Lung (tissue), 12 donors: Measurements from ENCODE around the gene FLRT1. TPM values are rescaled to one million over a fixed set of nuclear protein-coding genes. Genes with fewer than 3 reads are reported as not detected.

ENCODE experiments used
- ATAC-seq: fragments of 200-7000 bp; cut with Tn5 transposase; one replicate; pipeline ENCODE4 v1.9.1; 2020; ENCODE audit warnings: moderate number of reproducible peaks; ENCODE audit not compliant: insufficient read depth, low FRiP score
- DNase-seq, 3 donors: peaks; one replicate each; pipeline ENCODE4 v3.0.0-alpha.2; 2013 to 2017
- H3K27ac ChIP-seq, 2 donors: one replicate each; pipeline ENCODE4 v1.5.1; 2013; ENCODE audit warnings: mild to moderate bottlenecking in 2 of 2, moderate library complexity in 2 of 2, control low read depth in 1 of 2, inconsistent platforms in 1 of 2, low read depth in 1 of 2, low read length in 1 of 2
- H3K27me3 ChIP-seq, 3 donors: one replicate each; pipeline ENCODE4 v1.5.1; 2013; ENCODE audit warnings: low read length in 2 of 3; ENCODE audit not compliant: control insufficient read depth in 3 of 3, insufficient read depth in 3 of 3
- H3K36me3 ChIP-seq, 4 donors: one replicate each; pipeline ENCODE4 v1.5.1; 2013; ENCODE audit warnings: low read length in 4 of 4, mild to moderate bottlenecking in 1 of 4, moderate library complexity in 1 of 4; ENCODE audit not compliant: control insufficient read depth in 4 of 4, insufficient read depth in 4 of 4
- H3K4me1 ChIP-seq, 5 donors: one replicate each; pipeline ENCODE4 v1.5.1; 2013; ENCODE audit warnings: low read length in 5 of 5, mild to moderate bottlenecking in 2 of 5, moderate library complexity in 1 of 5; ENCODE audit not compliant: control insufficient read depth in 5 of 5, insufficient read depth in 5 of 5
- H3K4me3 ChIP-seq: one replicate; pipeline ENCODE4 v1.5.1; 2013; ENCODE audit warnings: mild to moderate bottlenecking, control low read depth, moderate library complexity
- H3K9ac ChIP-seq, 2 donors: one replicate each; pipeline ENCODE4 v1.5.1; 2013; ENCODE audit warnings: low read length in 2 of 2, control low read depth in 1 of 2; ENCODE audit not compliant: insufficient read depth in 1 of 2
- H3K9me3 ChIP-seq, 4 donors: one replicate each; pipeline ENCODE4 v1.5.1; 2013; ENCODE audit warnings: low read length in 3 of 4, mild to moderate bottlenecking in 1 of 4, moderate library complexity in 1 of 4; ENCODE audit not compliant: control insufficient read depth in 4 of 4, insufficient read depth in 3 of 4
- CTCF ChIP-seq: IDR thresholded peaks from 2 replicates; pipeline ENCODE4 v1.5.1; 2012; ENCODE audit warnings: mild to moderate bottlenecking; ENCODE audit errors: control extremely low read depth, extremely low read depth
- WGBS, 2 donors: extraction: QIAGEN DNeasy Blood & Tissue Kit; methylation state at CpG; one replicate each; pipeline ENCODE4 v1.1.7; 2013; 5-methylcytosine and 5-hydroxymethylcytosine counted together
- polyA plus RNA-seq, 2 donors: library from polyadenylated mRNA; stranded (reverse); fragments of 200-250 nt; gene quantifications; one replicate each; pipeline ENCODE4 v1.2.1, GENCODE V29; 2013
- total RNA-seq, 2 donors: library from RNA; depleted of rRNA in 1 of 2; stranded (reverse); fragments of >200 nt in 1 of 2; gene quantifications; one replicate each; pipeline ENCODE4 v1.2.1, GENCODE V29; 2014 to 2021
- donor health status: control.
- donor health status: control.
- donor health status: Bipolar disorder and iron deficiency.
- donor health status: healthy.
- donor health status: DM: yes; HTN: yes; CAD: no.

FLRT1 gene
- total and polyA plus RNA-seq, 4 donors = 0.02 to 0.34 (median 0.12) TPM

GRCh38 chr11:64001484-64002420 is 34.0 kb upstream of the FLRT1 start:
- H3K4me3 ChIP-seq = no peak overlapping the region
- peaks cover 0 to under 1% (median 0%) of the 10 kb centered on the region in 4 donors for H3K9me3 ChIP-seq
- no peak for TF ChIP-seq CTCF
- no peak for ATAC-seq
- H3K4me1 ChIP-seq = peaks cover 4 to 43% (median 16%) of the 10 kb centered on the region in 5 donors
- DNase-seq = peak; percentile 75 to 85 (median 82)
- peaks cover 0 to 4% (median 0%) of the 10 kb centered on the region in 3 donors for H3K27me3 ChIP-seq
- peaks cover 0 to 22% (median 6%) of the 10 kb centered on the region in 4 donors for H3K36me3 ChIP-seq
- WGBS, 2 donors = 34 to 50% methylated on average over 23 of the region's 23 CpGs
- H3K9ac ChIP-seq = no peak overlapping the region
- no peak overlapping the region for H3K27ac ChIP-seq

GRCh38 chr11:64003807-64004589 is 31.7 kb upstream of the FLRT1 start:
- ATAC-seq (no peak), DNase-seq (peak; percentile 41 to 48 (median 46))
- Histone ChIP-seq H3K36me3 (peaks cover 0 to 1% (median 0%) of the 10 kb centered on the region in 4 donors), H3K9ac (no peak overlapping the region), H3K4me3 (no peak overlapping the region), H3K27ac (no peak overlapping the region), H3K4me1 (peaks cover 4 to 51% (median 23%) of the 10 kb centered on the region in 5 donors), H3K9me3 (no peaks in the 10 kb centered on the region), H3K27me3 (peaks cover 0 to 4% (median 0%) of the 10 kb centered on the region in 3 donors)
- 64 to 66% methylated on average over 23 of the region's 23 CpGs for WGBS, 2 donors
- no peak for TF ChIP-seq CTCF

GRCh38 chr11:64004590-64004984 is 31.1 kb upstream of the FLRT1 start:
- DNase-seq (no peak), ATAC-seq (no peak)
- H3K4me1 ChIP-seq = peaks cover 4 to 47% (median 21%) of the 10 kb centered on the region in 5 donors
- 80 to 83% methylated on average over 4 of the region's 4 CpGs for WGBS, 2 donors
- no peaks in the 10 kb centered on the region for H3K9me3 ChIP-seq
- H3K9ac ChIP-seq = no peak overlapping the region
- H3K27ac ChIP-seq = no peak overlapping the region
- H3K36me3 ChIP-seq = no peaks in the 10 kb centered on the region
- H3K27me3 ChIP-seq = peaks cover 0 to 4% (median 0%) of the 10 kb centered on the region in 3 donors
- no peak for TF ChIP-seq CTCF
- H3K4me3 ChIP-seq = no peak overlapping the region
